ENCODE results near the gene TUFM.
A peak's percentile ranks its signal among the peaks of the same experiment; 100 is the strongest.

TUFM gene

DNA sequence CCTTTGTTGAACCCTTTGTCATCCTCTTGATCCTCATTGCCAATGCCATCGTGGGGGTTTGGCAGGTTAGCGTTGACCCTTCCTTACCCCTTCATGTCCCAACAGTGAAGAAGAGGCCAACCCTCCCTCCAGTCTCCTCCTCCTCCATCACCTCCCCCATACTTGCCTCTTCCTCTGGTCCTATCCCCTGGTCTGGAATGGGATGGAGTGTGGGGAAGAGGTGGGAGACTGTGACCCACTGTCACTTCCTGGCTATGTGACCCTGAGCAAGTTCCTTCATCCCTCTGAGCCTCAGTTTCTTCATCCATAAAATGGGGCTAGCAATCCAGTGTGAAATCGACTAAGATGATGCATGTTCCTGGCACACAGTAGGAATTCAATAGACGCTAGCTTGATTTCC is 34.8 kb upstream of the TUFM start:
- Histone ChIP-seq H3K9me3 (ENCODE audit: severe bottlenecking) (no peaks in the 10 kb centered on the region), H3K4me1 (ENCODE audit: insufficient read depth, poor library complexity, severe bottlenecking) (peaks cover 4% of the 10 kb centered on the region), H3K4me3 (ENCODE audit: severe bottlenecking) (no peak overlapping the region), H3K27ac (ENCODE audit: poor library complexity, severe bottlenecking) (no peak overlapping the region), H3K27me3 (ENCODE audit: insufficient read depth, poor library complexity, severe bottlenecking) (no peaks in the 10 kb centered on the region), H3K36me3 (ENCODE audit: low read depth) (no peaks in the 10 kb centered on the region)
- DNase-seq (ENCODE audit: low spot score), result no peak
- TF ChIP-seq, protein P1, sequence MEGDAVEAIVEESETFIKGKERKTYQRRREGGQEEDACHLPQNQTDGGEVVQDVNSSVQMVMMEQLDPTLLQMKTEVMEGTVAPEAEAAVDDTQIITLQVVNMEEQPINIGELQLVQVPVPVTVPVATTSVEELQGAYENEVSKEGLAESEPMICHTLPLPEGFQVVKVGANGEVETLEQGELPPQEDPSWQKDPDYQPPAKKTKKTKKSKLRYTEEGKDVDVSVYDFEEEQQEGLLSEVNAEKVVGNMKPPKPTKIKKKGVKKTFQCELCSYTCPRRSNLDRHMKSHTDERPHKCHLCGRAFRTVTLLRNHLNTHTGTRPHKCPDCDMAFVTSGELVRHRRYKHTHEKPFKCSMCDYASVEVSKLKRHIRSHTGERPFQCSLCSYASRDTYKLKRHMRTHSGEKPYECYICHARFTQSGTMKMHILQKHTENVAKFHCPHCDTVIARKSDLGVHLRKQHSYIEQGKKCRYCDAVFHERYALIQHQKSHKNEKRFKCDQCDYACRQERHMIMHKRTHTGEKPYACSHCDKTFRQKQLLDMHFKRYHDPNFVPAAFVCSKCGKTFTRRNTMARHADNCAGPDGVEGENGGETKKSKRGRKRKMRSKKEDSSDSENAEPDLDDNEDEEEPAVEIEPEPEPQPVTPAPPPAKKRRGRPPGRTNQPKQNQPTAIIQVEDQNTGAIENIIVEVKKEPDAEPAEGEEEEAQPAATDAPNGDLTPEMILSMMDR (IDR thresholded peaks at IDR 0.05; ENCODE audit: poor library complexity, severe bottlenecking), result no peak
- ATAC-seq (ENCODE audit: low read depth), result no peak

- Histone ChIP-seq H3K4me3 (ENCODE audit: severe bottlenecking) (no peak overlapping the region), H3K9me3 (ENCODE audit: severe bottlenecking) (no peaks in the 10 kb centered on the region), H3K27ac (ENCODE audit: poor library complexity, severe bottlenecking) (peak overlapping the region; percentile 3), H3K36me3 (ENCODE audit: low read depth) (no peaks in the 10 kb centered on the region), H3K4me1 (ENCODE audit: insufficient read depth, poor library complexity, severe bottlenecking) (peaks cover 4% of the 10 kb centered on the region), H3K27me3 (ENCODE audit: insufficient read depth, poor library complexity, severe bottlenecking) (no peaks in the 10 kb centered on the region)
- ATAC-seq (ENCODE audit: low read depth) (peak; percentile 2; the same call in 2 of the 3 replicates), DNase-seq (ENCODE audit: low spot score) (no peak)
- TF ChIP-seq, protein P1 (IDR thresholded peaks at IDR 0.05; ENCODE audit: poor library complexity, severe bottlenecking), result no peak
Measured at GRCh38 chr16:28880589-28880915, 34.4 kb upstream of the TUFM start.

GRCh38 chr16:28879841-28880588 is 33.9 kb upstream of the TUFM start:
- Histone ChIP-seq H3K9me3 (ENCODE audit: severe bottlenecking) (no peaks in the 10 kb centered on the region), H3K27me3 (ENCODE audit: insufficient read depth, poor library complexity, severe bottlenecking) (no peaks in the 10 kb centered on the region), H3K36me3 (ENCODE audit: low read depth) (no peaks in the 10 kb centered on the region), H3K4me3 (ENCODE audit: severe bottlenecking) (peak overlapping the region; percentile 63), H3K4me1 (ENCODE audit: insufficient read depth, poor library complexity, severe bottlenecking) (peaks cover 4% of the 10 kb centered on the region), H3K27ac (ENCODE audit: poor library complexity, severe bottlenecking) (peak overlapping the region; percentile 3)
- peak; percentile 90 for ATAC-seq (ENCODE audit: low read depth)
- TF ChIP-seq, protein P1 (IDR thresholded peaks at IDR 0.05; ENCODE audit: poor library complexity, severe bottlenecking), result no peak
- DNase-seq (ENCODE audit: low spot score), result peak; percentile 92

GRCh38 chr16:28879261-28879840 is 33.2 kb upstream of the TUFM start:
- H3K4me1 ChIP-seq (ENCODE audit: insufficient read depth, poor library complexity, severe bottlenecking), result peaks cover 4% of the 10 kb centered on the region

More at GRCh38 chr16:28879261-28879840, 33.2 kb upstream of the TUFM start:
- DNase-seq (ENCODE audit: low spot score) (no peak), ATAC-seq (ENCODE audit: low read depth) (peak; percentile 47)
- H3K27me3 ChIP-seq (ENCODE audit: insufficient read depth, poor library complexity, severe bottlenecking), result no peaks in the 10 kb centered on the region
- H3K9me3 ChIP-seq (ENCODE audit: severe bottlenecking), result no peaks in the 10 kb centered on the region
- H3K36me3 ChIP-seq (ENCODE audit: low read depth), result no peaks in the 10 kb centered on the region; the same call in 1 of the 2 replicates
- TF ChIP-seq, protein P1 (IDR thresholded peaks at IDR 0.05; ENCODE audit: poor library complexity, severe bottlenecking), result no peak
- H3K27ac ChIP-seq (ENCODE audit: poor library complexity, severe bottlenecking), result no peak overlapping the region
- H3K4me3 ChIP-seq (ENCODE audit: severe bottlenecking), result peak overlapping the region; percentile 63
